ENCODE results near the gene NECAP2.
"Not testable (repeated sequence)": the region's sequence is repeated elsewhere in the genome, so short reads cannot be mapped to it uniquely, and the experiment has no call there.

The NECAP2 gene

GRCh38 chr1:16487011-16487410 lies 46.5 kb downstream of the NECAP2 start:
- not testable (repeated sequence) for H3K4me3 ChIP-seq (ENCODE audit: low read length); H3K27ac ChIP-seq (ENCODE audit: low read length); H3K9me3 ChIP-seq (ENCODE audit: control insufficient read depth, low read depth, low read length); H3K4me1 ChIP-seq (ENCODE audit: control insufficient read depth, low read depth, low read length); H3K9ac ChIP-seq (ENCODE audit: low read length); H3K27me3 ChIP-seq (ENCODE audit: control insufficient read depth, insufficient read depth, low read length)
- H3K36me3 ChIP-seq (ENCODE audit: control insufficient read depth, low read depth, low read length): peaks cover 16% of the 10 kb centered on the region

GRCh38 chr1:16489195-16489880 lies 48.8 kb downstream of the NECAP2 start:
- H3K27me3 ChIP-seq (ENCODE audit: control insufficient read depth, insufficient read depth, low read length); H3K4me3 ChIP-seq (ENCODE audit: low read length); H3K4me1 ChIP-seq (ENCODE audit: control insufficient read depth, low read depth, low read length); H3K9ac ChIP-seq (ENCODE audit: low read length); H3K9me3 ChIP-seq (ENCODE audit: control insufficient read depth, low read depth, low read length); H3K27ac ChIP-seq (ENCODE audit: low read length): not testable (repeated sequence)
- peaks cover 12% of the 10 kb centered on the region for H3K36me3 ChIP-seq (ENCODE audit: control insufficient read depth, low read depth, low read length)

GRCh38 chr1:16491056-16491675 lies 50.6 kb downstream of the NECAP2 start:
- Histone ChIP-seq H3K4me1 (ENCODE audit: control insufficient read depth, low read depth, low read length) (no peaks in the 10 kb centered on the region), H3K9me3 (ENCODE audit: control insufficient read depth, low read depth, low read length) (no peaks in the 10 kb centered on the region), H3K27ac (ENCODE audit: low read length) (no peak overlapping the region), H3K36me3 (ENCODE audit: control insufficient read depth, low read depth, low read length) (peaks cover 7% of the 10 kb centered on the region), H3K9ac (ENCODE audit: low read length) (no peak overlapping the region), H3K27me3 (ENCODE audit: control insufficient read depth, insufficient read depth, low read length) (no peaks in the 10 kb centered on the region), H3K4me3 (ENCODE audit: low read length) (no peak overlapping the region)

- H3K27ac ChIP-seq (ENCODE audit: low read length); H3K4me1 ChIP-seq (ENCODE audit: control insufficient read depth, low read depth, low read length); H3K27me3 ChIP-seq (ENCODE audit: control insufficient read depth, insufficient read depth, low read length); H3K4me3 ChIP-seq (ENCODE audit: low read length); H3K36me3 ChIP-seq (ENCODE audit: control insufficient read depth, low read depth, low read length); H3K9me3 ChIP-seq (ENCODE audit: control insufficient read depth, low read depth, low read length); H3K9ac ChIP-seq (ENCODE audit: low read length): not testable (repeated sequence)
These were observed 52.4 kb downstream of the NECAP2 start for GRCh38 chr1:16492937-16493336.

- not testable (repeated sequence) for H3K36me3 ChIP-seq (ENCODE audit: control insufficient read depth, low read depth, low read length); H3K9me3 ChIP-seq (ENCODE audit: control insufficient read depth, low read depth, low read length); H3K4me1 ChIP-seq (ENCODE audit: control insufficient read depth, low read depth, low read length); H3K27me3 ChIP-seq (ENCODE audit: control insufficient read depth, insufficient read depth, low read length); H3K27ac ChIP-seq (ENCODE audit: low read length); H3K9ac ChIP-seq (ENCODE audit: low read length); H3K4me3 ChIP-seq (ENCODE audit: low read length)
These were observed 53.2 kb downstream of the NECAP2 start for GRCh38 chr1:16493731-16494130.

GRCh38 chr1:16497474-16497904 lies 57.0 kb downstream of the NECAP2 start:
- not testable (repeated sequence) for H3K27me3 ChIP-seq (ENCODE audit: control insufficient read depth, insufficient read depth, low read length)

GRCh38 chr1:16498047-16498446 lies 57.5 kb downstream of the NECAP2 start:
- not testable (repeated sequence) for H3K9me3 ChIP-seq (ENCODE audit: control insufficient read depth, low read depth, low read length); H3K27me3 ChIP-seq (ENCODE audit: control insufficient read depth, insufficient read depth, low read length); H3K36me3 ChIP-seq (ENCODE audit: control insufficient read depth, low read depth, low read length); H3K27ac ChIP-seq (ENCODE audit: low read length); H3K4me1 ChIP-seq (ENCODE audit: control insufficient read depth, low read depth, low read length)
- peak overlapping the region; percentile 87 for H3K4me3 ChIP-seq (ENCODE audit: low read length)
- H3K9ac ChIP-seq (ENCODE audit: low read length): peak overlapping the region; percentile 12

More at GRCh38 chr1:16497474-16497904, 57.0 kb downstream of the NECAP2 start:
- H3K36me3 ChIP-seq (ENCODE audit: control insufficient read depth, low read depth, low read length); H3K4me1 ChIP-seq (ENCODE audit: control insufficient read depth, low read depth, low read length); H3K9ac ChIP-seq (ENCODE audit: low read length); H3K9me3 ChIP-seq (ENCODE audit: control insufficient read depth, low read depth, low read length); H3K4me3 ChIP-seq (ENCODE audit: low read length); H3K27ac ChIP-seq (ENCODE audit: low read length): not testable (repeated sequence)

- H3K9ac ChIP-seq (ENCODE audit: low read length): peak overlapping the region; percentile 75
- H3K36me3 ChIP-seq (ENCODE audit: control insufficient read depth, low read depth, low read length): no peaks in the 10 kb centered on the region
- peaks cover 4% of the 10 kb centered on the region for H3K27me3 ChIP-seq (ENCODE audit: control insufficient read depth, insufficient read depth, low read length)
- H3K4me1 ChIP-seq (ENCODE audit: control insufficient read depth, low read depth, low read length): no peaks in the 10 kb centered on the region
- H3K27ac ChIP-seq (ENCODE audit: low read length): no peak overlapping the region
- peak overlapping the region; percentile 87 for H3K4me3 ChIP-seq (ENCODE audit: low read length)
- no peaks in the 10 kb centered on the region for H3K9me3 ChIP-seq (ENCODE audit: control insufficient read depth, low read depth, low read length)
These were observed 58.3 kb downstream of the NECAP2 start for GRCh38 chr1:16498573-16499413.

- not testable (repeated sequence) for H3K4me1 ChIP-seq (ENCODE audit: control insufficient read depth, low read depth, low read length); H3K9ac ChIP-seq (ENCODE audit: low read length); H3K9me3 ChIP-seq (ENCODE audit: control insufficient read depth, low read depth, low read length); H3K36me3 ChIP-seq (ENCODE audit: control insufficient read depth, low read depth, low read length); H3K4me3 ChIP-seq (ENCODE audit: low read length); H3K27ac ChIP-seq (ENCODE audit: low read length); H3K27me3 ChIP-seq (ENCODE audit: control insufficient read depth, insufficient read depth, low read length)
These were observed 59.9 kb downstream of the NECAP2 start for GRCh38 chr1:16500466-16500865.

GRCh38 chr1:16500975-16501374 lies 60.5 kb downstream of the NECAP2 start:
- not testable (repeated sequence) for H3K9me3 ChIP-seq (ENCODE audit: control insufficient read depth, low read depth, low read length); H3K9ac ChIP-seq (ENCODE audit: low read length); H3K36me3 ChIP-seq (ENCODE audit: control insufficient read depth, low read depth, low read length); H3K27ac ChIP-seq (ENCODE audit: low read length); H3K4me1 ChIP-seq (ENCODE audit: control insufficient read depth, low read depth, low read length); H3K27me3 ChIP-seq (ENCODE audit: control insufficient read depth, insufficient read depth, low read length); H3K4me3 ChIP-seq (ENCODE audit: low read length)

GRCh38 chr1:16501446-16501845 lies 60.9 kb downstream of the NECAP2 start:
- not testable (repeated sequence) for H3K27me3 ChIP-seq (ENCODE audit: control insufficient read depth, insufficient read depth, low read length); H3K9me3 ChIP-seq (ENCODE audit: control insufficient read depth, low read depth, low read length); H3K36me3 ChIP-seq (ENCODE audit: control insufficient read depth, low read depth, low read length); H3K4me3 ChIP-seq (ENCODE audit: low read length); H3K4me1 ChIP-seq (ENCODE audit: control insufficient read depth, low read depth, low read length); H3K27ac ChIP-seq (ENCODE audit: low read length); H3K9ac ChIP-seq (ENCODE audit: low read length)

Measured in iPS-18a (cell line).